OCI-LY1 (cell line): Measurements from ENCODE around the gene RBBP7.

Experiments used
- H2AFZ ChIP-seq: fragments of 200-600 bp; sonication (generic), shearing (Covaris generic); 2 replicates; pipeline ENCODE4 v1.6.0; 2014; ENCODE audit warnings: antibody characterized with exemption, mild to moderate bottlenecking, low read length
- H3F3A ChIP-seq: fragments of 200-600 bp; sonication (generic), shearing (Covaris generic); 2 replicates; pipeline ENCODE4 v1.6.0; 2014; ENCODE audit warnings: mild to moderate bottlenecking, antibody characterized with exemption, low read length, moderate library complexity; ENCODE audit not compliant: insufficient read depth
- H3K27ac ChIP-seq: fragments of 200-600 bp; sonication (generic); 2 replicates; pipeline ENCODE4 v1.5.1; 2014; ENCODE audit warnings: low read length, mixed run types, mild to moderate bottlenecking, low read depth; ENCODE audit not compliant: poor library complexity, severe bottlenecking
- H3K27me3 ChIP-seq: fragments of 200-600 bp; sonication (generic); 2 replicates; pipeline ENCODE4 v1.6.0; 2014; ENCODE audit warnings: antibody characterized with exemption, mild to moderate bottlenecking, low read length, moderate library complexity; ENCODE audit not compliant: insufficient read depth
- H3K36me3 ChIP-seq: fragments of 200-600 bp; sonication (generic); 2 replicates; pipeline ENCODE4 v1.6.1; 2014; ENCODE audit warnings: mild to moderate bottlenecking, antibody characterized with exemption, low read length, moderate library complexity, mixed read lengths; ENCODE audit not compliant: insufficient read depth
- H3K4me1 ChIP-seq: fragments of 200-600 bp; sonication (generic); 2 replicates; pipeline ENCODE4 v1.5.1; 2014; ENCODE audit warnings: mild to moderate bottlenecking, low read length, moderate library complexity; ENCODE audit not compliant: insufficient read depth, severe bottlenecking
- H3K4me2 ChIP-seq: fragments of 200-600 bp; sonication (generic), shearing (Covaris generic); 2 replicates; pipeline ENCODE4 v1.6.1; 2014; ENCODE audit warnings: low read length
- H3K4me3 ChIP-seq: fragments of 200-600 bp; sonication (generic); 2 replicates; pipeline ENCODE4 v1.5.1; 2014; ENCODE audit warnings: low read length, low read depth, mild to moderate bottlenecking, mixed read lengths; ENCODE audit not compliant: poor library complexity, severe bottlenecking
- H3K79me2 ChIP-seq: fragments of 200-600 bp; shearing (Covaris generic); 2 replicates; pipeline ENCODE4 v1.6.1; 2016; ENCODE audit warnings: mixed run types, low read length, mixed read lengths; ENCODE audit not compliant: insufficient read depth
- H3K9ac ChIP-seq: fragments of 200-600 bp; sonication (generic), shearing (Covaris generic); 2 replicates; pipeline ENCODE4 v1.6.1; 2014; ENCODE audit warnings: mild to moderate bottlenecking, low read length, mixed read lengths
- H3K9me2 ChIP-seq: fragments of 200-600 bp; sonication (generic), shearing (Covaris generic); 2 replicates; pipeline ENCODE4 v1.6.1; 2014; ENCODE audit warnings: low read depth, mild to moderate bottlenecking, low read length, mixed read lengths
- H3K9me3 ChIP-seq: fragments of 200-600 bp; shearing (Covaris generic); 2 replicates; pipeline ENCODE4 v1.6.1; 2014; ENCODE audit warnings: low read length, mixed read lengths
- H4K20me1 ChIP-seq: fragments of 200-600 bp; sonication (generic), shearing (Covaris generic); 2 replicates; pipeline ENCODE4 v1.6.0; 2016; ENCODE audit warnings: mild to moderate bottlenecking, low read length; ENCODE audit not compliant: insufficient read depth
- CTCF ChIP-seq: fragments of 200-600 bp; sonication (generic), shearing (Covaris generic); IDR thresholded peaks from 2 replicates; pipeline ENCODE4 v1.5.1; 2017; ENCODE audit warnings: mild to moderate bottlenecking, antibody characterized with exemption, low read length, moderate library complexity, mixed read lengths
- EZH2 ChIP-seq: fragments of 200-600 bp; sonication (generic), shearing (Covaris generic); IDR thresholded peaks from 2 replicates; pipeline ENCODE4 v1.8.0; 2017; ENCODE audit warnings: borderline replicate concordance, mixed run types, mild to moderate bottlenecking, antibody characterized with exemption, low read length, moderate library complexity, mixed read lengths

Gene RBBP7

GRCh38 chrX:16797358-16797757 lies 72.8 kb downstream of the RBBP7 start:
- no peak for TF ChIP-seq CTCF
- no peak for TF ChIP-seq EZH2
- peaks cover 40% of the 10 kb centered on the region for H3K36me3 ChIP-seq
- H3K27me3 ChIP-seq: no peaks in the 10 kb centered on the region
- H3K27ac ChIP-seq: no peak overlapping the region
- no peaks in the 10 kb centered on the region for H3K9me3 ChIP-seq
- peaks cover 17% of the 10 kb centered on the region for H3K79me2 ChIP-seq
- H3F3A ChIP-seq: no peaks in the 10 kb centered on the region
- H3K4me3 ChIP-seq: no peak overlapping the region
- H4K20me1 ChIP-seq: no peaks in the 10 kb centered on the region
- H2AFZ ChIP-seq: no peak overlapping the region
- H3K4me1 ChIP-seq: no peaks in the 10 kb centered on the region
- no peak overlapping the region for H3K4me2 ChIP-seq
- no peaks in the 10 kb centered on the region for H3K9me2 ChIP-seq
- H3K9ac ChIP-seq: no peak overlapping the region

- Histone ChIP-seq H3K9me2 (no peaks in the 10 kb centered on the region), H3K79me2 (peaks cover 19% of the 10 kb centered on the region), H2AFZ (no peak overlapping the region), H3K9me3 (no peaks in the 10 kb centered on the region), H3K27me3 (no peaks in the 10 kb centered on the region), H3K9ac (no peak overlapping the region), H3K4me3 (no peak overlapping the region), H3K36me3 (peaks cover 49% of the 10 kb centered on the region), H4K20me1 (no peaks in the 10 kb centered on the region), H3F3A (no peaks in the 10 kb centered on the region), H3K4me2 (no peak overlapping the region), H3K4me1 (no peaks in the 10 kb centered on the region), H3K27ac (no peak overlapping the region)
- no peak for TF ChIP-seq EZH2
- no peak for TF ChIP-seq CTCF
Measured at GRCh38 chrX:16796298-16796697, 73.9 kb downstream of the RBBP7 start.
